BLaER1 (cell line): Measurements from ENCODE around the gene SCARB2.
A peak's percentile ranks its signal among the peaks of the same experiment; 100 is the strongest.

ENCODE experiments used
- H3K27ac ChIP-seq: shearing (Covaris generic); formaldehyde crosslinking; 2 replicates; pipeline ENCODE4 v1.8.1; 2022
- H3K27me3 ChIP-seq: shearing (Covaris generic); formaldehyde crosslinking; 2 replicates; pipeline ENCODE4 v1.8.1; 2022
- H3K36me3 ChIP-seq: shearing (Covaris generic); formaldehyde crosslinking; 2 replicates; pipeline ENCODE4 v1.8.1; 2022
- H3K4me1 ChIP-seq: shearing (Covaris generic); formaldehyde crosslinking; 2 replicates; pipeline ENCODE4 v1.8.1; 2022
- H3K4me2 ChIP-seq: shearing (Covaris generic); formaldehyde crosslinking; 2 replicates; pipeline ENCODE4 v1.8.1; 2022
- H3K4me3 ChIP-seq: shearing (Covaris generic); formaldehyde crosslinking; 2 replicates; pipeline ENCODE4 v1.8.1; 2022
- H3K9ac ChIP-seq: shearing (Covaris generic); formaldehyde crosslinking; 2 replicates; pipeline ENCODE4 v1.8.1; 2022
- H3K9me3 ChIP-seq: shearing (Covaris generic); formaldehyde crosslinking; 2 replicates; pipeline ENCODE4 v1.8.1; 2022
- H4K20me1 ChIP-seq: shearing (Covaris generic); formaldehyde crosslinking; 2 replicates; pipeline ENCODE4 v1.8.1; 2022
- Cebpa-rat ChIP-seq: shearing (Covaris generic); IDR thresholded peaks from 2 replicates; pipeline ENCODE4 v1.8.1; 2022

The SCARB2 gene

DNA sequence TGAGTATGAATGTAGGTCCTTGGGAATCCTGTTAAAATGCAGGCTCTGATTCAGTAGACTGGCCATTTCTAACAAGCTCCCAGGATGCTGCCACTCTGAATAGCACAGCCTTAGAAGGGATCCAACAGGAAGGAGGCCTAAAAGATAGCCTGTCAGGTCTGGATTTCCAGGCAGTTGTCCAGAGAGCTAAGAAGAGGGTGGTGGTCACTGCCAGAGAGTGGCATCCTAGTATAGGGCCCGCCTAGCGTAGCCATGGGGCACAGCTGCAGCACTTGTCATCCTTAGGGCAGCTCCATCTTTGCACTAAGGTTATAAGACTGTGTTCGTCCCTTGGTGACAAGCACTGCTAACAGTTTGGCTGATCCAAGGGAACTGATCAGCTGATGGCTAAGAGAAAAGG, 44.9 kb downstream of the SCARB2 start:
- no peak for TF ChIP-seq Cebpa-rat
- H3K4me1 ChIP-seq, result no peaks in the 10 kb centered on the region
- no peaks in the 10 kb centered on the region for H3K9me3 ChIP-seq
- no peak overlapping the region for H3K27ac ChIP-seq
- H3K4me2 ChIP-seq, result no peak overlapping the region
- H3K36me3 ChIP-seq, result peaks cover 82% of the 10 kb centered on the region
- no peaks in the 10 kb centered on the region for H4K20me1 ChIP-seq
- no peak overlapping the region for H3K9ac ChIP-seq
- H3K27me3 ChIP-seq, result no peaks in the 10 kb centered on the region
- no peak overlapping the region for H3K4me3 ChIP-seq

DNA sequence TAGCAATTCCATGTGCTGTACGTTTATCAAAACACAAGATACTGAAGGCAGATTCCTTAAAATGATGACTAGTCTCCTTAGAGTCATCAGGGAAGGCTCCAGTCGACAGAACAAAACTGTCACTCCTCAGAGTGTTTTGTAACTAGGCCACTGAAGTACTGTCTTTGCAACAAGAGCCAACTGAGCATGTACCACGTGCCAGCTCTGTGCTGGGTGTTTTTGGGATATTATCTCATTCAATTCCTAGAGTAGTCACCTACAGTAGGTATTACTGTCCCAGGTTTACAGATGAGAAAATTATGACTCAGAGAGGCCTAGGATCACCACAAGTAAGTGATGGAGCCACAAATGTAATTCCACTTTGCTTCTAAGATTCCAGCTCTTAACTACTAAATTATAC, 47.1 kb downstream of the SCARB2 start:
- H3K4me2 ChIP-seq, result no peak overlapping the region
- no peaks in the 10 kb centered on the region for H3K9me3 ChIP-seq
- H3K27ac ChIP-seq, result no peak overlapping the region
- H3K36me3 ChIP-seq, result peaks cover 84% of the 10 kb centered on the region
- no peaks in the 10 kb centered on the region for H3K4me1 ChIP-seq
- H3K27me3 ChIP-seq, result no peaks in the 10 kb centered on the region
- H3K4me3 ChIP-seq, result no peak overlapping the region
- no peaks in the 10 kb centered on the region for H4K20me1 ChIP-seq
- no peak for TF ChIP-seq Cebpa-rat
- no peak overlapping the region for H3K9ac ChIP-seq

DNA sequence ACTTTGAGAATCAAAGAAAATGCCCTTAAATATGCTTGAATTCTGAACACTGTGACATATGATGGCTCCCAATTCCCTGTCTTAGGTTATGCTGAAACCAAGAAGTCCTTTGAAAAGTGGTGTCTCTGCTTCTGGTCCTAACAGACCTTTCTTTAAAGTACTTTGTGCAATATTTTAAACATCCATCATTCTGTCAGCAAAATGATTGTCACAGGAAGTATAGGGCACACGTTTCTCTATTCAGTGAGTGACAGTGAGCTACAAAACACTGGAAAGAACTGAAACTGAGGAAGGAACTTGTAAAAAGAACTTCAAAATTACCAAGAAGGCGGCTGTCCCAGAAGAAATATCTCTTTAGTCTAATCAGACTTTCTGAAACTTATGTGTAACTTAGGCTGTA, 53.3 kb downstream of the SCARB2 start:
- Histone ChIP-seq H3K4me3 (no peak overlapping the region), H3K36me3 (peaks cover 49% of the 10 kb centered on the region), H3K4me2 (no peak overlapping the region), H3K9me3 (no peaks in the 10 kb centered on the region; the same call in 1 of the 2 replicates), H3K4me1 (no peaks in the 10 kb centered on the region), H3K27ac (no peak overlapping the region), H4K20me1 (no peaks in the 10 kb centered on the region), H3K27me3 (no peaks in the 10 kb centered on the region), H3K9ac (no peak overlapping the region)
- TF ChIP-seq Cebpa-rat, result no peak

GRCh38 chr4:76156635-76157034, 57.0 kb downstream of the SCARB2 start:
- Histone ChIP-seq H3K27me3 (no peaks in the 10 kb centered on the region), H3K9me3 (peaks cover 10% of the 10 kb centered on the region), H3K4me1 (no peaks in the 10 kb centered on the region), H3K4me2 (no peak overlapping the region), H3K36me3 (peaks cover 20% of the 10 kb centered on the region), H3K27ac (no peak overlapping the region), H4K20me1 (no peaks in the 10 kb centered on the region), H3K4me3 (no peak overlapping the region), H3K9ac (no peak overlapping the region)
- TF ChIP-seq Cebpa-rat, result no peak

GRCh38 chr4:76155979-76156378, 57.6 kb downstream of the SCARB2 start:
- peaks cover 10% of the 10 kb centered on the region for H3K9me3 ChIP-seq
- no peak for TF ChIP-seq Cebpa-rat
- H4K20me1 ChIP-seq, result no peaks in the 10 kb centered on the region
- no peaks in the 10 kb centered on the region for H3K27me3 ChIP-seq
- no peak overlapping the region for H3K9ac ChIP-seq
- no peak overlapping the region for H3K27ac ChIP-seq
- no peak overlapping the region for H3K4me3 ChIP-seq
- no peak overlapping the region for H3K4me2 ChIP-seq
- H3K36me3 ChIP-seq, result peaks cover 14% of the 10 kb centered on the region; the same call in 1 of the 2 replicates
- H3K4me1 ChIP-seq, result no peaks in the 10 kb centered on the region

- Histone ChIP-seq H3K9me3 (peaks cover 10% of the 10 kb centered on the region), H4K20me1 (no peaks in the 10 kb centered on the region), H3K4me2 (no peak overlapping the region), H3K4me1 (peaks cover 11% of the 10 kb centered on the region), H3K9ac (no peak overlapping the region), H3K36me3 (0 out of 2 replicates have a peak, but pooled peaks cover 5% of the 10 kb centered on the region), H3K27ac (no peak overlapping the region), H3K27me3 (no peaks in the 10 kb centered on the region), H3K4me3 (no peak overlapping the region)
- no peak for TF ChIP-seq Cebpa-rat
These were observed 60.3 kb downstream of the SCARB2 start for GRCh38 chr4:76153356-76153755.

- H3K9ac ChIP-seq, result peak within 1 kb of the TSS; percentile 97
- peak within 1 kb of the TSS; percentile 99 for H3K4me3 ChIP-seq
- no peak for TF ChIP-seq Cebpa-rat
These were observed 65.3 kb downstream of the SCARB2 start, which contains the start of gene NUP54 for GRCh38 chr4:76148142-76148865. TSS of gene NUP54 (minus strand) at chr4:76148397. CDS start at chr4:76148374, 23 bp downstream.

DNA sequence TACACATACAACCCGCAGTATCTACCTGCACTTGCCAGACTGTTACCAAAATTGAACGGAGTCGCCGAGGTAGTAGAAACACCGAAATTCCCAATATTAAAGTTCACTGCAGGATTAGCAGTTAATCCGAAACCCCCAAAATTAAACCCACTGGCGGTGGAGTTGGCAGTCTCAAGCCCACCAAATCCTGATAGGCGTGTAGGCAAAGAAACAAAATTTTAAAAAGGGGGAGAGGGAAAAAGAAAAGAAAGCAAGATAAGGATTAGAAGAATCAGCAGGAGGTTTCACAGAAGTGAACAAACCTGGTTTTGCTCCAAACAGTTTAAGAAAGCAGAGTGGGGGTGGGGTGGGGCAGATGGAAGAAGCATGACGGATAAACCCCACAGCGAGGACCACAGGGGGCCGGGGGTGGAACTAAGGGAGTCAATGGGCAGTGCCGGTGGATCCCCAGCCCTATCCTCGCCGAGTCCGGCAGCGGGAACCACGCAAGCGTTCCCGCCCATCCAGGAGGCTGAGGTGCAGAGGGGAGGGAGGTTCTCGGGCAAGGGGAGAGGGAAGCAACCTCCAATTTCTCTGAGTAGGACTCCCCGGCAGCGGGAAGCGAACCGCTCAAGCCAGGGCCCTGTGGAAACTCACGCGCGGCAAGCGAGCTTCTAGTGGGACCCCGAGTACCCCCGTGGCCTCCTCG, 66.0 kb downstream of the SCARB2 start:
- peak overlapping the region; percentile 95 for H3K27ac ChIP-seq
- TF ChIP-seq Cebpa-rat, result no peak
- peaks cover 18% of the 10 kb centered on the region for H3K36me3 ChIP-seq
- H3K4me2 ChIP-seq, result peak overlapping the region; percentile 97
- H3K4me3 ChIP-seq, result peak overlapping the region; percentile 99
- H4K20me1 ChIP-seq, result peaks cover 51% of the 10 kb centered on the region
- peak overlapping the region; percentile 97 for H3K9ac ChIP-seq
- H3K9me3 ChIP-seq, result no peaks in the 10 kb centered on the region
- H3K4me1 ChIP-seq, result peaks cover 30% of the 10 kb centered on the region
- H3K27me3 ChIP-seq, result no peaks in the 10 kb centered on the region

More at GRCh38 chr4:76148142-76148865, 65.3 kb downstream of the SCARB2 start, which contains the start of gene NUP54:
- Histone ChIP-seq H3K9me3 (no peaks in the 10 kb centered on the region), H3K4me2 (peak within 1 kb of the TSS; percentile 97), H4K20me1 (peaks cover 48% of the 10 kb centered on the region), H3K27ac (peak within 1 kb of the TSS; percentile 95), H3K27me3 (no peaks in the 10 kb centered on the region), H3K4me1 (peaks cover 30% of the 10 kb centered on the region), H3K36me3 (peaks cover 11% of the 10 kb centered on the region)

DNA sequence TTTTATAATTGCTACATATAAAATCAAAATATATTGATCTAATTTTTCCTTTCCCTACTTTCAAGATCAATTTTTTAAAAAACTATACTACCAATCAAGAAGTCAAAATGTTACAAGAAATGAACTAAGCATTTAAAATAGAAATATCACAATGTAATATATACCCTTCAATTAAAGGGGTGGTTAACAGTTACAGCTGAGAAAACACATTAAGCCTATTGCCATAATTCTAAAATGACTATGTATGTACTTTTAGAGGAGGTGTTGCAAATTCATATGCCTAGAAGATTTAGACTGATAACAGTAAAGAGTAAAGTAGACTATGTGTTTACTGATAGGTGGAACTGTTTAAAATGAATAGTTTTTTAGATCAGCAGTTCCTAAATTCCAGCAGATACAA, 69.1 kb downstream of the SCARB2 start:
- no peaks in the 10 kb centered on the region for H3K9me3 ChIP-seq
- no peak for TF ChIP-seq Cebpa-rat
- H3K4me3 ChIP-seq, result no peak overlapping the region
- peaks cover 47% of the 10 kb centered on the region for H3K36me3 ChIP-seq
- H3K9ac ChIP-seq, result no peak overlapping the region
- peaks cover 28% of the 10 kb centered on the region for H3K4me1 ChIP-seq
- peaks cover 69% of the 10 kb centered on the region for H4K20me1 ChIP-seq
- H3K27ac ChIP-seq, result no peak overlapping the region
- H3K4me2 ChIP-seq, result no peak overlapping the region
- no peaks in the 10 kb centered on the region for H3K27me3 ChIP-seq

DNA sequence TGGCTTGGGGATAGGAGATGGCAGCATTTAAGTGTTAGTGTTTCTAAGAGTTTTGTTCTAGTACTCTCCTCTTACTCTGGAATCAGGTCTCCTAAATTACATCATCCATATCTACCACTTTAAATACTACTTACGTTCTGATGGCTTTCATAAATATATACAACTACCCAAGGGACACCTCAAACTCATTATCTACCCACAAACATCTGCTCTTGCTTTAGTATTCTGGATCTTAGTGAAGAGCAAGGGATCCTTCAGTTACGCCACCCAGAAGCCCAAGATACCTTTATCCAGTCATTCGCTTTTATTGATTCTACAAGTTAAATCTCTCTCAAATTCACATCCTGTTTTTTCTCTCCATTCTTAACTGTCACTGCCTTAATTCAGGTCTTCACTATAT, 72.4 kb downstream of the SCARB2 start:
- Histone ChIP-seq H3K9ac (no peak overlapping the region), H3K4me3 (no peak overlapping the region), H3K9me3 (no peaks in the 10 kb centered on the region), H3K36me3 (peaks cover 73% of the 10 kb centered on the region), H3K4me1 (peaks cover 6% of the 10 kb centered on the region), H4K20me1 (peaks cover 82% of the 10 kb centered on the region), H3K27me3 (no peaks in the 10 kb centered on the region), H3K27ac (no peak overlapping the region), H3K4me2 (no peak overlapping the region)
- TF ChIP-seq Cebpa-rat, result no peak
